PC-9 (cell line): ENCODE measurements around the gene CCL5.

Experiments
- EZH2 ChIP-seq: fragments of 200-600 bp; sonication (generic); IDR thresholded peaks from 2 replicates; pipeline ENCODE4 v1.8.0; 2017; ENCODE audit warnings: antibody characterized with exemption, low read depth
- TF ChIP-seq, protein P1 (sequence below): fragments of 200-600 bp; sonication (generic); conservative IDR thresholded peaks from 2 replicates; pipeline ENCODE4 v1.6.1; 2017; ENCODE audit warnings: mixed run types, antibody characterized with exemption, mild to moderate bottlenecking, moderate library complexity

GRCh38 chr17:35841101-35841500, 39.1 kb downstream of the CCL5 start:
- TF ChIP-seq, protein P1, sequence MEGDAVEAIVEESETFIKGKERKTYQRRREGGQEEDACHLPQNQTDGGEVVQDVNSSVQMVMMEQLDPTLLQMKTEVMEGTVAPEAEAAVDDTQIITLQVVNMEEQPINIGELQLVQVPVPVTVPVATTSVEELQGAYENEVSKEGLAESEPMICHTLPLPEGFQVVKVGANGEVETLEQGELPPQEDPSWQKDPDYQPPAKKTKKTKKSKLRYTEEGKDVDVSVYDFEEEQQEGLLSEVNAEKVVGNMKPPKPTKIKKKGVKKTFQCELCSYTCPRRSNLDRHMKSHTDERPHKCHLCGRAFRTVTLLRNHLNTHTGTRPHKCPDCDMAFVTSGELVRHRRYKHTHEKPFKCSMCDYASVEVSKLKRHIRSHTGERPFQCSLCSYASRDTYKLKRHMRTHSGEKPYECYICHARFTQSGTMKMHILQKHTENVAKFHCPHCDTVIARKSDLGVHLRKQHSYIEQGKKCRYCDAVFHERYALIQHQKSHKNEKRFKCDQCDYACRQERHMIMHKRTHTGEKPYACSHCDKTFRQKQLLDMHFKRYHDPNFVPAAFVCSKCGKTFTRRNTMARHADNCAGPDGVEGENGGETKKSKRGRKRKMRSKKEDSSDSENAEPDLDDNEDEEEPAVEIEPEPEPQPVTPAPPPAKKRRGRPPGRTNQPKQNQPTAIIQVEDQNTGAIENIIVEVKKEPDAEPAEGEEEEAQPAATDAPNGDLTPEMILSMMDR: no peak
- TF ChIP-seq EZH2: no peak
